Measurements from ENCODE around the gene PCNX2. TPM values are rescaled to one million over a fixed set of nuclear protein-coding genes. Genes with fewer than 3 reads are reported as not detected.

The PCNX2 gene
- total and polyA plus RNA-seq, 8 donors = 5.5 to 25.9 (median 8.7) TPM

GRCh38 chr1:233127157-233127556 is 168.4 kb downstream of the PCNX2 start:
- no peaks in the 10 kb centered on the region for H3K27me3 ChIP-seq
- no peak overlapping the region for H3K4me3 ChIP-seq
- DNase-seq (no peak), ATAC-seq (no peak), FAIRE-seq (no peak)
- H3K27ac ChIP-seq = no peak overlapping the region
- no peaks in the 10 kb centered on the region for H3K9me3 ChIP-seq
- TF ChIP-seq, protein P1, sequence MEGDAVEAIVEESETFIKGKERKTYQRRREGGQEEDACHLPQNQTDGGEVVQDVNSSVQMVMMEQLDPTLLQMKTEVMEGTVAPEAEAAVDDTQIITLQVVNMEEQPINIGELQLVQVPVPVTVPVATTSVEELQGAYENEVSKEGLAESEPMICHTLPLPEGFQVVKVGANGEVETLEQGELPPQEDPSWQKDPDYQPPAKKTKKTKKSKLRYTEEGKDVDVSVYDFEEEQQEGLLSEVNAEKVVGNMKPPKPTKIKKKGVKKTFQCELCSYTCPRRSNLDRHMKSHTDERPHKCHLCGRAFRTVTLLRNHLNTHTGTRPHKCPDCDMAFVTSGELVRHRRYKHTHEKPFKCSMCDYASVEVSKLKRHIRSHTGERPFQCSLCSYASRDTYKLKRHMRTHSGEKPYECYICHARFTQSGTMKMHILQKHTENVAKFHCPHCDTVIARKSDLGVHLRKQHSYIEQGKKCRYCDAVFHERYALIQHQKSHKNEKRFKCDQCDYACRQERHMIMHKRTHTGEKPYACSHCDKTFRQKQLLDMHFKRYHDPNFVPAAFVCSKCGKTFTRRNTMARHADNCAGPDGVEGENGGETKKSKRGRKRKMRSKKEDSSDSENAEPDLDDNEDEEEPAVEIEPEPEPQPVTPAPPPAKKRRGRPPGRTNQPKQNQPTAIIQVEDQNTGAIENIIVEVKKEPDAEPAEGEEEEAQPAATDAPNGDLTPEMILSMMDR (IDR thresholded peaks at IDR 0.05) = no peak
- no peaks in the 10 kb centered on the region for H3K4me1 ChIP-seq
- H3K36me3 ChIP-seq = no peaks in the 10 kb centered on the region
- intact Hi-C loops (cut with DNase I) = no loop called here
- WGBS, 2 donors = 83 to 84% methylated on average over 7 of the region's 7 CpGs

DNA sequence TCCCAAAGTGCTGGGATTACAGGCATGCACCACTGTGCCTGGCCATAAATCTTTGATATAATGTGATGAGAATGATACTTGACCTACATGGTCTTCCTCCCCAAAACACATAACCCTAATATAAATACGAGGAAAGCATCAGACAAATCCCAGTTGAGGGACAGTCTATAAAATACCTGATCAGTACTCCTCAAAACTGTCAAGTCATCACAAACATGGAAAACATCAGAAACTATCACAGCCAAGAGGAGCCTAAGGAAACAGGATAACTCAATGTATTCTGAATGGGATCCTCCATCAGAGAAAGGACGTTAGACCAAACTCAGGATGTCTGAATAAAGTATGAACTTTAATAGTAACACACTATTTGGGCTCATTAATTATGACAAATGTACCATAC is 172.7 kb downstream of the PCNX2 start:
- no peak for ATAC-seq

GRCh38 chr1:233121947-233122559 is 173.5 kb downstream of the PCNX2 start:
- H3K36me3 ChIP-seq = no peaks in the 10 kb centered on the region
- ATAC-seq (no peak), FAIRE-seq (no peak), DNase-seq (no peak)
- whole genome bisulfite sequencing, 2 donors = 54 to 55% methylated on average over 1 of the region's 1 CpG
- no peaks in the 10 kb centered on the region for H3K4me1 ChIP-seq
- H3K27me3 ChIP-seq = no peaks in the 10 kb centered on the region
- H3K4me3 ChIP-seq = no peak overlapping the region
- no peak overlapping the region for H3K27ac ChIP-seq
- TF ChIP-seq, protein P1 (IDR thresholded peaks at IDR 0.05) = no peak
- intact Hi-C loops (cut with DNase I) = no loop called here
- no peaks in the 10 kb centered on the region for H3K9me3 ChIP-seq

More for the DNA sequence above, 172.7 kb downstream of the PCNX2 start:
- 88 to 97% methylated on average over 2 of the region's 2 CpGs for WGBS, 2 donors
- Histone ChIP-seq H3K4me1 (no peaks in the 10 kb centered on the region), H3K27me3 (no peaks in the 10 kb centered on the region), H3K4me3 (no peak overlapping the region), H3K9me3 (no peaks in the 10 kb centered on the region), H3K36me3 (no peaks in the 10 kb centered on the region), H3K27ac (no peak overlapping the region)
- TF ChIP-seq, protein P1 (IDR thresholded peaks at IDR 0.05) = no peak
- FAIRE-seq (no peak), DNase-seq (no peak)
- intact Hi-C loops (cut with DNase I) = no loop called here

GRCh38 chr1:233114860-233115259 is 180.7 kb downstream of the PCNX2 start:
- TF ChIP-seq, protein P1 (IDR thresholded peaks at IDR 0.05) = no peak
- WGBS, 2 donors = 85 to 86% methylated on average over 5 of the region's 5 CpGs
- ATAC-seq = peak in 2 of 4 donors; percentile 26 to 37

GRCh38 chr1:233114159-233114558 is 181.4 kb downstream of the PCNX2 start:
- Histone ChIP-seq H3K27ac (peak overlapping the region in 2 of 4 donors; percentile 50 to 57), H3K4me3 (no peak overlapping the region), H3K4me1 (no peaks in the 10 kb centered on the region), H3K27me3 (no peaks in the 10 kb centered on the region), H3K9me3 (no peaks in the 10 kb centered on the region), H3K36me3 (no peaks in the 10 kb centered on the region)
- 78 to 87% methylated on average over 5 of the region's 5 CpGs for WGBS, 2 donors
- peak in 1 of 4 donors; percentile 29 for ATAC-seq
- TF ChIP-seq, protein P1 (IDR thresholded peaks at IDR 0.05) = no peak
- no peak for DNase-seq
- intact Hi-C loops (cut with DNase I) = no loop called here
- FAIRE-seq = no peak

More at GRCh38 chr1:233114860-233115259, 180.7 kb downstream of the PCNX2 start:
- Histone ChIP-seq H3K4me1 (no peaks in the 10 kb centered on the region), H3K27me3 (no peaks in the 10 kb centered on the region), H3K36me3 (no peaks in the 10 kb centered on the region), H3K9me3 (no peaks in the 10 kb centered on the region), H3K27ac (no peak overlapping the region), H3K4me3 (no peak overlapping the region)
- DNase-seq = no peak
- no peak for FAIRE-seq
- intact Hi-C loops (cut with DNase I) = no loop called here
